OCI-LY1 (cell line): Measurements from ENCODE around the gene TMEM256.

Experiments used
- CTCF ChIP-seq: fragments of 200-600 bp; sonication (generic), shearing (Covaris generic); IDR thresholded peaks from 2 replicates; pipeline ENCODE4 v1.5.1; 2017; ENCODE audit warnings: mild to moderate bottlenecking, antibody characterized with exemption, low read length, moderate library complexity, mixed read lengths
- EZH2 ChIP-seq: fragments of 200-600 bp; sonication (generic), shearing (Covaris generic); IDR thresholded peaks from 2 replicates; pipeline ENCODE4 v1.8.0; 2017; ENCODE audit warnings: borderline replicate concordance, mixed run types, mild to moderate bottlenecking, antibody characterized with exemption, low read length, moderate library complexity, mixed read lengths

GRCh38 chr17:7436556-7437368 lies 32.9 kb upstream of the TMEM256 start:
- TF ChIP-seq CTCF (peak; percentile 88), EZH2 (no peak)
